Kidney (tissue), 14 donors: ENCODE measurements around the gene TMEM200A. TPM values are rescaled to one million over a fixed set of nuclear protein-coding genes. Genes with fewer than 3 reads are reported as not detected.

ENCODE experiments used
- DNase-seq, 5 donors: peaks; one replicate each; pipeline ENCODE4 v3.0.0-alpha.2; 2013 to 2020
- FAIRE-seq: peaks from 2 replicates; lab custom pipeline; 2012; peaks lifted over from hg19 to GRCh38; lab: Jason Lieb, UNC
- H3K27ac ChIP-seq, 2 donors: one replicate each; pipeline ENCODE4 v1.7.0; 2013; ENCODE audit warnings: low read depth in 2 of 2, low read length in 2 of 2, inconsistent platforms in 1 of 2
- H3K27me3 ChIP-seq: one replicate; pipeline ENCODE4 v1.7.1; 2013; ENCODE audit warnings: low read length, inconsistent platforms; ENCODE audit not compliant: control insufficient read depth, insufficient read depth
- H3K36me3 ChIP-seq, 3 donors: one replicate each; pipeline versions ENCODE4 v1.7.0 to v1.7.1; 2013; ENCODE audit warnings: low read length in 3 of 3, control low read depth in 1 of 3, inconsistent platforms in 1 of 3; ENCODE audit not compliant: insufficient read depth in 3 of 3, control insufficient read depth in 2 of 3
- H3K4me1 ChIP-seq, 3 donors: one replicate each; pipeline versions ENCODE4 v1.7.0 to v1.7.1; 2013; ENCODE audit warnings: low read length in 3 of 3, inconsistent platforms in 1 of 3, low read depth in 1 of 3; ENCODE audit not compliant: control insufficient read depth in 2 of 3, insufficient read depth in 2 of 3
- H3K4me3 ChIP-seq, 3 donors: one replicate each; pipeline versions ENCODE4 v1.7.0 to v1.8.1; 2013; ENCODE audit warnings: low read length in 3 of 3, control low read depth in 1 of 3, inconsistent platforms in 1 of 3
- H3K9ac ChIP-seq, 3 donors: one replicate each; pipeline versions ENCODE4 v1.7.0 to v1.7.1; 2013; ENCODE audit warnings: low read length in 3 of 3, control low read depth in 1 of 3, inconsistent platforms in 1 of 3
- H3K9me3 ChIP-seq, 3 donors: one replicate each; pipeline versions ENCODE4 v1.7.0 to v1.7.1; 2013; ENCODE audit warnings: low read length in 3 of 3, control low read depth in 1 of 3, inconsistent platforms in 1 of 3; ENCODE audit not compliant: control insufficient read depth in 2 of 3, insufficient read depth in 1 of 3
- intact Hi-C: fragments of 100-400 bp; cut with DNase I; formaldehyde crosslinking; loops from one replicate; pipeline ENCODE4 v1.11.1; 2022
- polyA plus RNA-seq: library from polyadenylated mRNA; stranded (reverse); fragments of 350-450 nt; fragmentation: Illumina TruSeq; extraction: RNeasy Lipid Tissue Mini Kit (QIAGEN cat#74804); gene quantifications from one replicate; pipeline ENCODE4 v1.2.3, GENCODE V29; 2014; ENCODE audit warnings: low read depth, low replicate concordance; ENCODE audit not compliant: insufficient read depth
- total RNA-seq: library from RNA; stranded (reverse); fragmentation: NEBNext Ultra II Directional; extraction: Animal tissue kit (Norgen Biotek cat#: 25700); gene quantifications from one replicate; pipeline ENCODE4 v1.2.1, GENCODE V29; 2021
- TF ChIP-seq, protein P1 (sequence below): IDR thresholded peaks from 3 replicates; pipeline ENCODE4 v1.5.1; 2012; ENCODE audit warnings: mild to moderate bottlenecking, moderate library complexity, borderline replicate concordance; ENCODE audit not compliant: insufficient read depth; ENCODE audit errors: extremely low read depth
- donor health status: control.
- donor health status: control.
- donor health status: control.
- donor health status: control.
- donor health status: control.
- donor health status: DM: yes; HTN: yes; CAD: no.
- donor health status: Normal renal cell carcinoma (clear cell type).

Gene TMEM200A
- total and polyA plus RNA-seq, 2 donors from 2014 or later: 7.7 to 17.9 TPM

DNA sequence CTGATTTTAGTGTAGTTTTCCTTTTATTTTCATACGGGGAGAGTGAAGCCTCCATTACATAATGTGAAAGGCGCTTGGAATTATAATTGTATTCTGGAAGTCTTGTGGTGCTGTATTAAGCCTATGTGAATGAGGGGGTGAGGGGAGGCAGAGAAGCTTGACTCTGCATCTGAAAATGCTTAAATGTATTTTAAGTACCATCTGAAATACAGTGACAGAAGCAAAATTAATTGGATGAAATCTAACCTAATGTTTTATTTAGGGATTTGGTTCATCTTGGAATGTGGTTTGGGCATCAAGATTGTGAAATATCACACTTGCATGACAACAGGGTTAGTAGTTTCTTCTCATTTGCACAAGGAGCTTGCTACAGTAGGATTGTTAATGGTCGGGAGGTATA lies 41.2 kb downstream of the TMEM200A start:
- Histone ChIP-seq H3K36me3 (no peaks in the 10 kb centered on the region), H3K9me3 (no peaks in the 10 kb centered on the region), H3K4me1 (no peaks in the 10 kb centered on the region), H3K4me3 (no peak overlapping the region), H3K27ac (no peak overlapping the region), H3K9ac (no peak overlapping the region), H3K27me3 (no peaks in the 10 kb centered on the region)
- TF ChIP-seq, protein P1, sequence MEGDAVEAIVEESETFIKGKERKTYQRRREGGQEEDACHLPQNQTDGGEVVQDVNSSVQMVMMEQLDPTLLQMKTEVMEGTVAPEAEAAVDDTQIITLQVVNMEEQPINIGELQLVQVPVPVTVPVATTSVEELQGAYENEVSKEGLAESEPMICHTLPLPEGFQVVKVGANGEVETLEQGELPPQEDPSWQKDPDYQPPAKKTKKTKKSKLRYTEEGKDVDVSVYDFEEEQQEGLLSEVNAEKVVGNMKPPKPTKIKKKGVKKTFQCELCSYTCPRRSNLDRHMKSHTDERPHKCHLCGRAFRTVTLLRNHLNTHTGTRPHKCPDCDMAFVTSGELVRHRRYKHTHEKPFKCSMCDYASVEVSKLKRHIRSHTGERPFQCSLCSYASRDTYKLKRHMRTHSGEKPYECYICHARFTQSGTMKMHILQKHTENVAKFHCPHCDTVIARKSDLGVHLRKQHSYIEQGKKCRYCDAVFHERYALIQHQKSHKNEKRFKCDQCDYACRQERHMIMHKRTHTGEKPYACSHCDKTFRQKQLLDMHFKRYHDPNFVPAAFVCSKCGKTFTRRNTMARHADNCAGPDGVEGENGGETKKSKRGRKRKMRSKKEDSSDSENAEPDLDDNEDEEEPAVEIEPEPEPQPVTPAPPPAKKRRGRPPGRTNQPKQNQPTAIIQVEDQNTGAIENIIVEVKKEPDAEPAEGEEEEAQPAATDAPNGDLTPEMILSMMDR: no peak
- FAIRE-seq (no peak), DNase-seq (no peak)
- intact Hi-C loops: no loop called here

GRCh38 chr6:130409418-130410100 lies 43.7 kb downstream of the TMEM200A start:
- Histone ChIP-seq H3K36me3 (no peaks in the 10 kb centered on the region), H3K27ac (no peak overlapping the region), H3K9me3 (no peaks in the 10 kb centered on the region), H3K4me3 (no peak overlapping the region), H3K27me3 (no peaks in the 10 kb centered on the region), H3K9ac (no peak overlapping the region), H3K4me1 (no peaks in the 10 kb centered on the region)
- no peak for FAIRE-seq
- DNase-seq: no peak
- TF ChIP-seq, protein P1: no peak
- intact Hi-C loops: no loop called here

DNA sequence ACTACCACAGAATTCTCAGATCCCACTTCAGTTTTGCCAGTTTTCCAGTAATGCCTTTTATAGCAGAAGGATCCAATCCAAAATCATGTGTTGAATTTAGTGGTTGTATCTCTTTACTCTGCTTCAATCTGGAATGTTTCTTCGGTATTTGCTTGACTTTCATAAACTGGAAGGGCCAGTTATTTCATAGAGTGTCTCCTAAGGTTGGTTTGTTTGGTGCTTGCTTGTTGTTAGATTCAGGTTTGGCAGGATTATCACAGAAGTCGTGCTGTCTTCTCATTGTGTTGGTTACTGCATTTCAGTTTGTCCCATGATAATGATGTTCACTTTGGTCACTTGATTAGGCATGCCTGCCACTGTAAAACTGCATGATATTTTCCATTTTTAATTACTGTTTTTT lies 45.7 kb downstream of the TMEM200A start:
- no peak for FAIRE-seq
- no peak overlapping the region for H3K27ac ChIP-seq
- H3K4me1 ChIP-seq: no peaks in the 10 kb centered on the region
- H3K9me3 ChIP-seq: no peaks in the 10 kb centered on the region
- no peaks in the 10 kb centered on the region for H3K36me3 ChIP-seq
- H3K27me3 ChIP-seq: no peaks in the 10 kb centered on the region
- H3K4me3 ChIP-seq: no peak overlapping the region
- H3K9ac ChIP-seq: no peak overlapping the region
- no peak for DNase-seq
- TF ChIP-seq, protein P1: no peak
- intact Hi-C loops: no loop called here
